Keratinocyte (primary cell): Measurements from ENCODE around the gene MICOS13. TPM values are rescaled to one million over a fixed set of nuclear protein-coding genes. Genes with fewer than 3 reads are reported as not detected.

Experiments used
- DNase-seq: peaks from one replicate; pipeline ENCODE4 v3.0.0-alpha.2; 2011; ENCODE audit warnings: low read depth, missing footprints, low spot score
- FAIRE-seq: peaks from 2 replicates; lab custom pipeline; 2011; peaks lifted over from hg19 to GRCh38; lab: Jason Lieb, UNC
- H2AFZ ChIP-seq: 2 replicates; pipeline ENCODE4 v1.6.0; 2012; ENCODE audit warnings: low read length, control low read depth, inconsistent platforms; ENCODE audit not compliant: control insufficient read depth
- H3K27ac ChIP-seq: 2 replicates; pipeline ENCODE4 v1.5.1; 2011; ENCODE audit warnings: low read length; ENCODE audit not compliant: control insufficient read depth, insufficient read depth
- H3K27me3 ChIP-seq: 3 replicates; pipeline ENCODE4 v1.6.0; 2011; ENCODE audit warnings: low read length; ENCODE audit not compliant: control insufficient read depth, insufficient read depth; ENCODE audit errors: extremely low read depth
- H3K36me3 ChIP-seq, 2 experiments: 2 replicates in 1 of 2; 3 replicates in 1 of 2; pipeline ENCODE4 v1.5.1; 2011; ENCODE audit warnings: low read length in 2 of 2, mild to moderate bottlenecking in 1 of 2; ENCODE audit not compliant: control insufficient read depth in 2 of 2, insufficient read depth in 2 of 2; ENCODE audit errors: extremely low read depth in 1 of 2
- H3K4me1 ChIP-seq: 3 replicates; pipeline ENCODE4 v1.5.1; 2011; ENCODE audit warnings: low read length; ENCODE audit not compliant: control insufficient read depth, insufficient read depth; ENCODE audit errors: extremely low read depth
- H3K4me2 ChIP-seq: 3 replicates; pipeline ENCODE4 v1.6.0; 2011; ENCODE audit warnings: low read depth, low read length; ENCODE audit not compliant: control insufficient read depth, insufficient read depth; ENCODE audit errors: extremely low read depth
- H3K4me3 ChIP-seq, 3 experiments: fragments of 200-600 bp in 1 of 3; sonication (generic) in 1 of 3; 2 replicates in 2 of 3; 3 replicates in 1 of 3; pipeline ENCODE4 v1.5.1; 2011 to 2016; ENCODE audit warnings: low read length in 3 of 3, mild to moderate bottlenecking in 3 of 3, control low read depth in 2 of 3, inconsistent platforms in 1 of 3, low read depth in 1 of 3, mixed read lengths in 1 of 3, mixed run types in 1 of 3, moderate library complexity in 1 of 3; ENCODE audit not compliant: control insufficient read depth in 2 of 3, insufficient read depth in 2 of 3; ENCODE audit errors: extremely low read depth in 1 of 3
- H3K79me2 ChIP-seq: 2 replicates; pipeline ENCODE4 v1.6.0; 2012; ENCODE audit warnings: low read length; ENCODE audit not compliant: control insufficient read depth, insufficient read depth
- H3K9ac ChIP-seq: 3 replicates; pipeline ENCODE4 v1.6.0; 2011; ENCODE audit warnings: low read length; ENCODE audit not compliant: control insufficient read depth, insufficient read depth; ENCODE audit errors: extremely low read depth
- H3K9me1 ChIP-seq: 3 replicates; pipeline ENCODE4 v1.6.0; 2011; ENCODE audit warnings: low read length; ENCODE audit not compliant: control insufficient read depth, insufficient read depth; ENCODE audit errors: extremely low read depth
- H3K9me3 ChIP-seq: 2 replicates; pipeline ENCODE4 v1.5.1; 2012; ENCODE audit warnings: low read depth, low read length; ENCODE audit not compliant: control insufficient read depth
- H4K20me1 ChIP-seq: 3 replicates; pipeline ENCODE4 v1.6.0; 2011; ENCODE audit warnings: low read length; ENCODE audit not compliant: control insufficient read depth, insufficient read depth; ENCODE audit errors: extremely low read depth
- CTCF ChIP-seq, 3 experiments: IDR thresholded peaks in 1 of 3; conservative IDR thresholded peaks in 1 of 3; optimal IDR thresholded peaks in 1 of 3; 2 replicates in 2 of 3; 3 replicates in 1 of 3; pipeline versions ENCODE3 to v1.5.1; 2011; ENCODE audit warnings: low read length in 3 of 3, mild to moderate bottlenecking in 3 of 3, moderate library complexity in 2 of 3, control low read depth in 1 of 3, inconsistent platforms in 1 of 3; ENCODE audit not compliant: insufficient read depth in 2 of 3; ENCODE audit errors: extremely low read depth in 1 of 3
- EZH2 ChIP-seq: IDR thresholded peaks from one replicate; pipeline ENCODE4 v1.6.1; 2012; ENCODE audit warnings: inconsistent platforms, mild to moderate bottlenecking, low read length, moderate library complexity
- dilution Hi-C: fragments of 300-500 bp; cut with MboI; formaldehyde crosslinking; loops from one replicate; pipeline ENCODE4 v1.7.0; 2020; ENCODE audit warnings: low sequenced_read_pairs; ENCODE audit not compliant: extremely low pct_ligation_motif_present
- polyA plus RNA-seq, 5 experiments: library from polyadenylated mRNA; depleted of rRNA in 3 of 5; stranded (reverse) in 3 of 5; stranded (forward) in 1 of 5; unstranded in 1 of 5; fragments of >200 nt; gene quantifications; 1 replicate in 1 of 5; 2 replicates in 3 of 5; 3 replicates in 1 of 5; pipeline versions ENCODE4 v1.2.1 to v1.2.3, GENCODE V29; 2011 to 2012; ENCODE audit warnings: missing spikeins in 2 of 5, low read depth in 1 of 5, low replicate concordance in 1 of 5

MICOS13 gene
- polyA plus RNA-seq, 1 donor (not counting 4 experiments of a cell fraction or from before 2014, with no cell fraction given), result 35.2 TPM

GRCh38 chr19:5681391-5682106 lies 1.2 kb upstream of the MICOS13 start:
- H3K9me3 ChIP-seq, result no peaks in the 10 kb centered on the region
- DNase-seq (no peak), FAIRE-seq (no peak)
- H3K79me2 ChIP-seq, result peaks cover 10% of the 10 kb centered on the region
- no peaks in the 10 kb centered on the region for H3K9me1 ChIP-seq
- no peak for TF ChIP-seq CTCF (optimal IDR thresholded peaks at IDR 0.05 in 1 of 3, IDR thresholded peaks at IDR 0.05 in 1 of 3, conservative IDR thresholded peaks at IDR 0.05 in 1 of 3; ENCODE audit: extremely low read depth in 1 of 3, insufficient read depth in 2 of 3, low read length in 3 of 3)
- no peak for TF ChIP-seq EZH2
- H3K27me3 ChIP-seq, result no peaks in the 10 kb centered on the region
- H4K20me1 ChIP-seq, result no peaks in the 10 kb centered on the region
- H3K36me3 ChIP-seq, result peaks cover 6 to 8% of the 10 kb centered on the region in 2 experiments
- H2AFZ ChIP-seq, result no peak overlapping the region
- dilution Hi-C loops, result no loop called here
- H3K9ac ChIP-seq, result no peak overlapping the region
- H3K4me3 ChIP-seq, result peak overlapping the region; percentile 94 to 99 (median 95)
- no peak overlapping the region for H3K27ac ChIP-seq
- H3K4me2 ChIP-seq, result peak overlapping the region; percentile 90
- H3K4me1 ChIP-seq, result peaks cover 18% of the 10 kb centered on the region

GRCh38 chr19:5680084-5680436 lies 256 bp downstream of the MICOS13 start:
- no peak for TF ChIP-seq EZH2
- no peak for TF ChIP-seq CTCF (optimal IDR thresholded peaks at IDR 0.05 in 1 of 3, IDR thresholded peaks at IDR 0.05 in 1 of 3, conservative IDR thresholded peaks at IDR 0.05 in 1 of 3; ENCODE audit: extremely low read depth in 1 of 3, insufficient read depth in 2 of 3, low read length in 3 of 3)
- peak overlapping the region; percentile 90 for H3K4me2 ChIP-seq
- DNase-seq (no peak), FAIRE-seq (no peak)
- no peaks in the 10 kb centered on the region for H3K9me3 ChIP-seq
- dilution Hi-C loops, result no loop called here
- H3K4me3 ChIP-seq, result peak overlapping the region; percentile 94 to 99 (median 95)
- peak overlapping the region; percentile 88 for H3K27ac ChIP-seq
- H3K9ac ChIP-seq, result peak overlapping the region; percentile 85
- peaks cover 10% of the 10 kb centered on the region for H3K79me2 ChIP-seq
- no peaks in the 10 kb centered on the region for H3K9me1 ChIP-seq
- H3K36me3 ChIP-seq, result peaks cover 6 to 8% of the 10 kb centered on the region in 2 experiments
- H3K4me1 ChIP-seq, result peaks cover 18% of the 10 kb centered on the region
- H4K20me1 ChIP-seq, result no peaks in the 10 kb centered on the region
- H2AFZ ChIP-seq, result peak overlapping the region; percentile 85
- H3K27me3 ChIP-seq, result no peaks in the 10 kb centered on the region
